HepG2 (cell line): ENCODE measurements around the gene KRTAP10-4. TPM values are rescaled to one million over a fixed set of nuclear protein-coding genes. Genes with fewer than 3 reads are reported as not detected.

Experiments used
- ARID4A ChIP-seq: sonication (generic); formaldehyde crosslinking; IDR thresholded peaks from 2 replicates; pipeline ENCODE4 v1.5.0; 2020; ENCODE audit warnings: mild to moderate bottlenecking, missing genetic modification reagents, borderline replicate concordance
- BORCS8-MEF2B ChIP-seq: sonication (generic); formaldehyde crosslinking; IDR thresholded peaks from 2 replicates; pipeline ENCODE4 v1.8.0; 2022; ENCODE audit warnings: mild to moderate bottlenecking, missing genetic modification reagents
- CSRNP1 ChIP-seq: sonication (generic); formaldehyde crosslinking; IDR thresholded peaks from 2 replicates; pipeline ENCODE4 v1.8.1; 2023; ENCODE audit warnings: mild to moderate bottlenecking, missing genetic modification reagents
- EP300 ChIP-seq, 3 experiments: sonication (generic) in 1 of 3; formaldehyde crosslinking in 1 of 3; IDR thresholded peaks; 2 replicates each; pipeline versions ENCODE4 v1.5.1 to v1.6.1; 2011 to 2020; ENCODE audit warnings: low read depth in 2 of 3, low read length in 2 of 3, borderline replicate concordance in 1 of 3, improper control_type of control experiment in 1 of 3, mild to moderate bottlenecking in 1 of 3, missing genetic modification reagents in 1 of 3, moderate library complexity in 1 of 3
- GPN1 ChIP-seq: sonication (generic); formaldehyde crosslinking; IDR thresholded peaks from 2 replicates; pipeline ENCODE4 v1.5.1; 2020; ENCODE audit warnings: missing genetic modification reagents, borderline replicate concordance
- RAD21 ChIP-seq: fragments of 450-650 bp; formaldehyde crosslinking; IDR thresholded peaks from 2 replicates; pipeline ENCODE4 v1.5.0; 2020; ENCODE audit warnings: mild to moderate bottlenecking
- STAG1 ChIP-seq: sonication (generic); formaldehyde crosslinking; IDR thresholded peaks from 2 replicates; pipeline ENCODE4 v1.4.0; 2020; ENCODE audit warnings: missing genetic modification reagents
- ZNF160 ChIP-seq: sonication (generic); formaldehyde crosslinking; IDR thresholded peaks from 2 replicates; pipeline ENCODE4 v1.8.0; 2022; ENCODE audit warnings: mild to moderate bottlenecking, inconsistent platforms, missing genetic modification reagents
- ZNF281 ChIP-seq: sonication (generic); formaldehyde crosslinking; IDR thresholded peaks from 2 replicates; pipeline ENCODE4 v1.4.0; 2020; ENCODE audit warnings: missing genetic modification reagents, borderline replicate concordance
- ZNF367 ChIP-seq: sonication (generic); formaldehyde crosslinking; IDR thresholded peaks from 2 replicates; pipeline ENCODE4 v1.4.0; 2020; ENCODE audit warnings: missing genetic modification reagents, borderline replicate concordance
- ZNF451 ChIP-seq: sonication (generic); formaldehyde crosslinking; IDR thresholded peaks from 2 replicates; pipeline ENCODE4 v1.5.0; 2020; ENCODE audit warnings: mild to moderate bottlenecking, missing genetic modification reagents
- ZNF574 ChIP-seq: sonication (generic); formaldehyde crosslinking; IDR thresholded peaks from 2 replicates; pipeline ENCODE4 v1.4.0; 2020; ENCODE audit warnings: missing genetic modification reagents
- polyA plus RNA-seq, 8 experiments: library from polyadenylated mRNA; depleted of rRNA in 3 of 8; stranded (reverse) in 7 of 8; unstranded in 1 of 8; fragments of >200 nt; fragmentation: Illumina TruSeq in 4 of 8; extraction: Trizol in 4 of 8; gene quantifications; 2 replicates each; pipeline versions ENCODE4 v1.2.1 to v1.2.3, GENCODE V29; 2011 to 2016; ENCODE audit warnings: low read depth in 4 of 8, missing spikeins in 1 of 8, mixed read lengths in 1 of 8; ENCODE audit not compliant: insufficient read depth in 1 of 8
- total RNA-seq, 5 experiments: library from RNA; depleted of rRNA; stranded (reverse); fragments of >200 nt; fragmentation: Illumina TruSeq; extraction: Trizol; gene quantifications; 2 replicates each; pipeline ENCODE4 v1.2.3, GENCODE V29; 2016; ENCODE audit warnings: low read depth in 1 of 5
- TF ChIP-seq, protein P1 (sequence below), 2 experiments: fragments of 450-650 bp in 1 of 2; sonication (generic) in 1 of 2; formaldehyde crosslinking; IDR thresholded peaks; 2 replicates each; pipeline versions ENCODE4 v1.5.0 to v1.8.0; 2020 to 2022; ENCODE audit warnings: mild to moderate bottlenecking in 1 of 2, missing genetic modification reagents in 1 of 2

Gene KRTAP10-4
- total and polyA plus RNA-seq, 2 of the 13 experiments (the other 11 are each of a cell fraction or from before 2014, with no cell fraction given) = not detected

DNA sequence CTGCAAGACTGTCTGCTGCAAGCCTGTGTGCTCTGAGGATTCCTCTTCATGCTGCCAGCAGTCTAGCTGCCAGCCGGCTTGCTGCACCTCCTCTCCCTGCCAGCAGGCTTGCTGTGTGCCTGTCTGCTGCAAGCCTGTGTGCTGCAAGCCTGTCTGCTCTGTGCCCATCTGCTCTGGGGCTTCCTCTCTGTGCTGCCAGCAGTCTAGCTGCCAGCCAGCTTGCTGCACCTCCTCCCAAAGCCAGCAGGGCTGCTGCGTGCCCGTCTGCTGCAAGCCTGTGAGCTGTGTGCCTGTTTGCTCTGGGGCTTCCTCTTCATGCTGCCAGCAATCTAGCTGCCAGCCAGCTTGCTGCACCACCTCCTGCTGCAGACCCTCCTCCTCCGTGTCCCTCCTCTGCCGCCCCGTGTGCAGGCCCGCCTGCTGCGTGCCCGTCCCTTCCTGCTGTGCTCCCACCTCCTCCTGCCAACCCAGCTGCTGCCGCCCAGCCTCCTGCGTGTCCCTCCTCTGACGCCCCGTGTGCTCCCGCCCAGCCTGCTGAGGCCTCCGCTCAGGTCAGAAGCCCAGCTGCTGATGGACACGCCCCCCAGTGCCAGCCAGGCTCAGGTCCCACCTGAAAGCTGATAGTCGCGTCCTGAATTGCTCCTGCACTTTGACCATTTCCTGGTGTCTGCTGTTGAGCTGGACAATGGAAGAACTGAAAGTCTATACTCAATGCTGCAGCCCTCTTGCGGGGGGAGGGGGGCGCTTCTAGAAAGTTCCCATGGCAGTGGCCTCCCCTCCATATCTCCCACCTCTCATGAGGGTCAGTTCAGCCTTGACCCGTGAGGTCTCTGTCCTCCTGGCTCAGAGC, 1.2 kb downstream of the KRTAP10-4 start (continued):
- TF ChIP-seq ZNF281 (CRISPR knock-in tag) = peak; percentile 80
- TF ChIP-seq BORCS8-MEF2B (CRISPR knock-in tag) = no peak
- no peak for TF ChIP-seq CSRNP1
- TF ChIP-seq ZNF451 (CRISPR knock-in tag) = peak; percentile 54; the same call in 1 of the 2 replicates
- peak; percentile 48 for TF ChIP-seq ZNF574 (CRISPR knock-in tag)
- no peak for TF ChIP-seq GPN1 (CRISPR knock-in tag)
- TF ChIP-seq RAD21 (CRISPR knock-in tag) = no peak
- no peak for TF ChIP-seq ZNF160 (CRISPR knock-in tag)
- TF ChIP-seq, protein P1, sequence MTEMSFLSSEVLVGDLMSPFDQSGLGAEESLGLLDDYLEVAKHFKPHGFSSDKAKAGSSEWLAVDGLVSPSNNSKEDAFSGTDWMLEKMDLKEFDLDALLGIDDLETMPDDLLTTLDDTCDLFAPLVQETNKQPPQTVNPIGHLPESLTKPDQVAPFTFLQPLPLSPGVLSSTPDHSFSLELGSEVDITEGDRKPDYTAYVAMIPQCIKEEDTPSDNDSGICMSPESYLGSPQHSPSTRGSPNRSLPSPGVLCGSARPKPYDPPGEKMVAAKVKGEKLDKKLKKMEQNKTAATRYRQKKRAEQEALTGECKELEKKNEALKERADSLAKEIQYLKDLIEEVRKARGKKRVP (CRISPR knock-in tag; IDR thresholded peaks at IDR 0.05) = no peak
- TF ChIP-seq EP300 (IDR thresholded peaks at IDR 0.05; ENCODE audit: low read depth in 2 of 2, low read length in 2 of 2) = peak in 1 of 2 experiments; percentile 38; a peak in 1 of 4 replicates
- TF ChIP-seq EP300 (CRISPR knock-in tag; IDR thresholded peaks at IDR 0.05; ENCODE audit: borderline replicate concordance) = no peak
- TF ChIP-seq STAG1 (CRISPR knock-in tag) = peak; percentile 15; the same call in 1 of the 2 replicates
- TF ChIP-seq ZNF367 (CRISPR knock-in tag) = no peak
- peak; percentile 52; the same call in 1 of the 2 replicates for TF ChIP-seq ARID4A (CRISPR knock-in tag)
